AG20443 (cell line): ENCODE measurements around the gene POLR2I.

ENCODE experiments used
- DNase-seq: peaks from one replicate; pipeline ENCODE4 v3.0.0; 2012; ENCODE audit warnings: low spot score, mixed read lengths

The POLR2I gene

GRCh38 chr19:36114721-36115452, at the start of gene POLR2I:
Gene POLR2I (minus strand): TSS chr19:36114875. CDS start chr19:36114856, 19 bp downstream.
- DNase-seq, result peak; percentile 97

GRCh38 chr19:36163813-36164212, 49.1 kb upstream of the POLR2I start:
- no peak for DNase-seq

- DNase-seq, result no peak
Measured at GRCh38 chr19:36160821-36161596, 46.3 kb upstream of the POLR2I start.

GRCh38 chr19:36153126-36153525, 38.5 kb upstream of the POLR2I start:
- DNase-seq, result no peak

- peak; percentile 82 for DNase-seq
Measured at GRCh38 chr19:36152352-36153091, 37.8 kb upstream of the POLR2I start, which contains the start of gene COX7A1. Gene COX7A1 (minus strand): TSS chr19:36152447. CDS start chr19:36152407, 40 bp downstream.

- peak; percentile 48 for DNase-seq
Measured at GRCh38 chr19:36152019-36152351, 37.3 kb upstream of the POLR2I start.

GRCh38 chr19:36151144-36152018, 36.7 kb upstream of the POLR2I start:
- DNase-seq, result peak; percentile 72

- DNase-seq, result no peak
Measured at GRCh38 chr19:36150586-36150985, 35.9 kb upstream of the POLR2I start.

- no peak for DNase-seq
Measured at GRCh38 chr19:36149673-36150406, 35.2 kb upstream of the POLR2I start.

GRCh38 chr19:36144624-36145023, 29.9 kb upstream of the POLR2I start:
- DNase-seq, result no peak

- no peak for DNase-seq
Measured at GRCh38 chr19:36142496-36142895, 27.8 kb upstream of the POLR2I start.

- no peak for DNase-seq
Measured at GRCh38 chr19:36142046-36142445, 27.4 kb upstream of the POLR2I start.

- peak; percentile 94 for DNase-seq
Measured at GRCh38 chr19:36141039-36141927, 26.6 kb upstream of the POLR2I start.

- peak; percentile 46 for DNase-seq
Measured at GRCh38 chr19:36140304-36141038, 25.8 kb upstream of the POLR2I start.

- DNase-seq, result peak; percentile 98
Measured at GRCh38 chr19:36139473-36140303, 25.0 kb upstream of the POLR2I start, which contains the start of gene CAPNS1. Gene CAPNS1 (plus strand): TSS chr19:36140066. CDS start chr19:36141012, 946 bp downstream.

GRCh38 chr19:36139120-36139472, 24.4 kb upstream of the POLR2I start:
- DNase-seq, result no peak

GRCh38 chr19:36136964-36137686, 22.4 kb upstream of the POLR2I start:
- peak; percentile 80 for DNase-seq
